ENCODE results near the gene LIM2. TPM values are rescaled to one million over a fixed set of nuclear protein-coding genes. Genes with fewer than 3 reads are reported as not detected.
"Not testable (repeated sequence)": the region's sequence is repeated elsewhere in the genome, so short reads cannot be mapped to it uniquely, and the experiment has no call there.

Gene LIM2
- total RNA-seq = not detected in 2 replicates
- polyA plus RNA-seq (2012) = not detected

- no peak for DNase-seq (ENCODE audit: low read depth)
Measured at GRCh38 chr19:51387924-51388389, at the start of gene LIM2. Gene LIM2 (minus strand): TSS chr19:51387974. CDS start chr19:51387443, 531 bp downstream.

- DNase-seq (ENCODE audit: low read depth) = no peak
Measured at GRCh38 chr19:51434456-51434855, 46.7 kb upstream of the LIM2 start.

- DNase-seq (ENCODE audit: low read depth) = no peak
Measured at GRCh38 chr19:51433043-51433442, 45.3 kb upstream of the LIM2 start.

- no peak for DNase-seq (ENCODE audit: low read depth)
Measured at GRCh38 chr19:51431124-51431523, 43.4 kb upstream of the LIM2 start.

- no peak for DNase-seq (ENCODE audit: low read depth)
Measured at GRCh38 chr19:51430221-51430620, 42.4 kb upstream of the LIM2 start.

- DNase-seq (ENCODE audit: low read depth) = no peak
Measured at GRCh38 chr19:51427201-51427600, 39.4 kb upstream of the LIM2 start.

- peak; percentile 81 for DNase-seq (ENCODE audit: low read depth)
Measured at GRCh38 chr19:51422053-51422448, 34.3 kb upstream of the LIM2 start.

GRCh38 chr19:51421229-51422052 lies 33.7 kb upstream of the LIM2 start:
- DNase-seq (ENCODE audit: low read depth) = no peak

- not testable (repeated sequence) for DNase-seq (ENCODE audit: low read depth)
Measured at GRCh38 chr19:51420511-51420910, 32.7 kb upstream of the LIM2 start.

GRCh38 chr19:51418707-51419106 lies 30.9 kb upstream of the LIM2 start:
- DNase-seq (ENCODE audit: low read depth) = no peak

- no peak for DNase-seq (ENCODE audit: low read depth)
Measured at GRCh38 chr19:51417810-51418157, 30.0 kb upstream of the LIM2 start.

GRCh38 chr19:51417107-51417809 lies 29.5 kb upstream of the LIM2 start, which contains the start of gene SIGLEC10:
Gene SIGLEC10 (minus strand): TSS chr19:51417642. CDS start chr19:51417581, 61 bp downstream.
- DNase-seq (ENCODE audit: low read depth) = no peak

- DNase-seq (ENCODE audit: low read depth) = not testable (repeated sequence)
Measured at GRCh38 chr19:51416422-51416821, 28.6 kb upstream of the LIM2 start.

GRCh38 chr19:51415187-51415586 lies 27.4 kb upstream of the LIM2 start:
- DNase-seq (ENCODE audit: low read depth) = no peak

GRCh38 chr19:51410950-51411748 lies 23.4 kb upstream of the LIM2 start:
- DNase-seq (ENCODE audit: low read depth) = no peak

GRCh38 chr19:51407511-51408131 lies 19.8 kb upstream of the LIM2 start:
- peak; percentile 15 for DNase-seq (ENCODE audit: low read depth)

GRCh38 chr19:51402117-51402516 lies 14.3 kb upstream of the LIM2 start:
- DNase-seq (ENCODE audit: low read depth) = no peak

- DNase-seq (ENCODE audit: low read depth) = not testable (repeated sequence)
Measured at GRCh38 chr19:51399936-51400335, 12.2 kb upstream of the LIM2 start.

GRCh38 chr19:51399231-51399630 lies 11.5 kb upstream of the LIM2 start:
- DNase-seq (ENCODE audit: low read depth) = no peak

- peak; percentile 36 for DNase-seq (ENCODE audit: low read depth)
Measured at GRCh38 chr19:51398096-51398704, 10.4 kb upstream of the LIM2 start.

- not testable (repeated sequence) for DNase-seq (ENCODE audit: low read depth)
Measured at GRCh38 chr19:51397453-51397852, 9.7 kb upstream of the LIM2 start.

All from myocyte (in vitro differentiated cells).